ENCODE results near the gene STX16. TPM values are rescaled to one million over a fixed set of nuclear protein-coding genes. Genes with fewer than 3 reads are reported as not detected.

The STX16 gene
- total RNA-seq, 1 experiment from 2014 or later: 93.3 TPM

DNA sequence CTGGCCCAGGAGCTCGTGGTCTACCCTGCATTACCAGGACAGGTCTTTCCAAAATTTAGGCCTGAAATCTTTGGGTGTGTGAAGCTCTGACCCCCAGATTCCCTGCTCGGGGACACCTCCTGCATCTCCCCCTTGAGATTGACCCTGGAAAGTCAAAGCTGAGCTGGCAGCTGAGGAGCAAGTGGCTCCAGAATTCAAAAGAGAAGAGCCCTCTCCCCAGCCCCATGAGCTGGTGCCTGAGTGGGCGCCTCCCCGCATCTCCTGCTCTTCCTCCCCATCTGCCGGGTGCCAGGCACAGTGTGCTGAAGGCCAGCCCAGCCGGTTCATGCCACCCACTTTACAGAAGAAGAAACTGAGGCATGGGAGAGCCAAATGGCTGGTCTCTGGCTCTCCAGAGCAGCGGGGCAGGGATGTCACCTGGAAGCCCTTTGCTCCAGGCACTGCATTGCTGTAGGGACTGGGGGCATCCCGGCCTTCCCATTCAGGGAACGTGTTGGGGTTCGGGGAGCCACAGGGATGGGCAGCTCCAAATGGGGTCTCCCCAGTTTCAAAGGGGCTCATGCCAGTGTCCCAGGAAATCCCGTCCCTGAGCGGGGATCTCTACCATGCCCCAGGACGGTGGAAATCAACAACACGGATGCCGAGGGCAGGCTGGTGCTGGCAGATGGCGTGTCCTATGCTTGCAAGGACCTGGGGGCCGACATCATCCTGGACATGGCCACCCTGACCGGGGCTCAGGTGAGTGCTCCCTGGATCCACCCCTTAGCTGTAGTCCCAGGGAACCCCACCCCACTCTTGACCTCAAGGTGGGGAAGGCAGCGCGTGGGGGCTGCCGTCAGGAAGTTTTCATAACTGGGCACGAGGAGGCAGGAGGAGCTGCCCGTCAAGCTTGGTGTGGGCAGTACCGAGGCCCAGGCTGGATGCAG is 62.0 kb downstream of the STX16 start:
- Mint-ChIP-seq H3K27me3 (ENCODE audit: insufficient read depth, unreplicated experiment) (no peaks in the 10 kb centered on the region), H3K36me3 (ENCODE audit: insufficient read depth, unreplicated experiment) (no peaks in the 10 kb centered on the region), H3K4me1 (ENCODE audit: insufficient read depth, unreplicated experiment) (no peaks in the 10 kb centered on the region), H3K27ac (ENCODE audit: low read depth, unreplicated experiment) (no peak overlapping the region), H3K9me3 (ENCODE audit: unreplicated experiment) (no peaks in the 10 kb centered on the region), H3K4me3 (ENCODE audit: unreplicated experiment) (no peak overlapping the region)
- intact Hi-C loops (cut with micrococcal nuclease): no loop called here
- TF ChIP-seq, protein P1, sequence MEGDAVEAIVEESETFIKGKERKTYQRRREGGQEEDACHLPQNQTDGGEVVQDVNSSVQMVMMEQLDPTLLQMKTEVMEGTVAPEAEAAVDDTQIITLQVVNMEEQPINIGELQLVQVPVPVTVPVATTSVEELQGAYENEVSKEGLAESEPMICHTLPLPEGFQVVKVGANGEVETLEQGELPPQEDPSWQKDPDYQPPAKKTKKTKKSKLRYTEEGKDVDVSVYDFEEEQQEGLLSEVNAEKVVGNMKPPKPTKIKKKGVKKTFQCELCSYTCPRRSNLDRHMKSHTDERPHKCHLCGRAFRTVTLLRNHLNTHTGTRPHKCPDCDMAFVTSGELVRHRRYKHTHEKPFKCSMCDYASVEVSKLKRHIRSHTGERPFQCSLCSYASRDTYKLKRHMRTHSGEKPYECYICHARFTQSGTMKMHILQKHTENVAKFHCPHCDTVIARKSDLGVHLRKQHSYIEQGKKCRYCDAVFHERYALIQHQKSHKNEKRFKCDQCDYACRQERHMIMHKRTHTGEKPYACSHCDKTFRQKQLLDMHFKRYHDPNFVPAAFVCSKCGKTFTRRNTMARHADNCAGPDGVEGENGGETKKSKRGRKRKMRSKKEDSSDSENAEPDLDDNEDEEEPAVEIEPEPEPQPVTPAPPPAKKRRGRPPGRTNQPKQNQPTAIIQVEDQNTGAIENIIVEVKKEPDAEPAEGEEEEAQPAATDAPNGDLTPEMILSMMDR (IDR thresholded peaks at IDR 0.05; ENCODE audit: unreplicated experiment): no peak
- DNase-seq (ENCODE audit: unreplicated experiment): no peak
- CTCF ChIA-PET: no interaction called here
- BruUV-seq (replicated peaks): no TSS peak
- POLR2A ChIA-PET: no interaction called here

DNA sequence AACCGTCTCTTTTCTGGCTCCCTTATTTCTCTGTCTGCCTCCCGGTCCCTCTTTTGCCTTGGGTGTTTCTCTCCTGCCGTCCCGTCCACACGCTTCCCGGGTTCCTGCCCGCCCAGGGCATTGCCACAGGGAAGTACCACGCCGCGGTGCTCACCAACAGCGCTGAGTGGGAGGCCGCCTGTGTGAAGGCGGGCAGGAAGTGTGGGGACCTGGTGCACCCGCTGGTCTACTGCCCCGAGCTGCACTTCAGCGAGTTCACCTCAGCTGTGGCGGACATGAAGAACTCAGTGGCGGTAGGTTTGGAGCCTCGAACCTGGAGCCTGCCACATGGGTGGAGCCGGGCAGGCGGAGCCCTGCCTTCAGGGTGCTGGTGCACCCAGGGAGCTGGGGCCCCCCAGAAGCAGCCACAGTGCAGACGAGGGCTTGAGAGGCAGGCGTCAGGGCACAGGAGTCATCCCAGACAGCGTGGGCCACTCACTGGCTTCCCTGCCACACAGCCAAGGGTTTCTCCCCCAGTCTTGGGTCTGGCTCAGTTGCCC is 62.8 kb downstream of the STX16 start:
- no peak for DNase-seq (ENCODE audit: unreplicated experiment)
- POLR2A ChIA-PET: no interaction called here
- intact Hi-C loops (cut with micrococcal nuclease): no loop called here
- Mint-ChIP-seq H3K4me3 (ENCODE audit: unreplicated experiment) (no peak overlapping the region), H3K36me3 (ENCODE audit: insufficient read depth, unreplicated experiment) (no peaks in the 10 kb centered on the region), H3K4me1 (ENCODE audit: insufficient read depth, unreplicated experiment) (no peaks in the 10 kb centered on the region), H3K27me3 (ENCODE audit: insufficient read depth, unreplicated experiment) (no peaks in the 10 kb centered on the region), H3K9me3 (ENCODE audit: unreplicated experiment) (no peaks in the 10 kb centered on the region), H3K27ac (ENCODE audit: low read depth, unreplicated experiment) (no peak overlapping the region)
- no TSS peak for BruUV-seq (replicated peaks)
- TF ChIP-seq, protein P1 (IDR thresholded peaks at IDR 0.05; ENCODE audit: unreplicated experiment): no peak
- CTCF ChIA-PET: interaction anchor here (0.6 kb wide), 1 partner anchor 158 kb away, joined by 3 read pairs; no protein-coding TSS in a partner anchor

DNA sequence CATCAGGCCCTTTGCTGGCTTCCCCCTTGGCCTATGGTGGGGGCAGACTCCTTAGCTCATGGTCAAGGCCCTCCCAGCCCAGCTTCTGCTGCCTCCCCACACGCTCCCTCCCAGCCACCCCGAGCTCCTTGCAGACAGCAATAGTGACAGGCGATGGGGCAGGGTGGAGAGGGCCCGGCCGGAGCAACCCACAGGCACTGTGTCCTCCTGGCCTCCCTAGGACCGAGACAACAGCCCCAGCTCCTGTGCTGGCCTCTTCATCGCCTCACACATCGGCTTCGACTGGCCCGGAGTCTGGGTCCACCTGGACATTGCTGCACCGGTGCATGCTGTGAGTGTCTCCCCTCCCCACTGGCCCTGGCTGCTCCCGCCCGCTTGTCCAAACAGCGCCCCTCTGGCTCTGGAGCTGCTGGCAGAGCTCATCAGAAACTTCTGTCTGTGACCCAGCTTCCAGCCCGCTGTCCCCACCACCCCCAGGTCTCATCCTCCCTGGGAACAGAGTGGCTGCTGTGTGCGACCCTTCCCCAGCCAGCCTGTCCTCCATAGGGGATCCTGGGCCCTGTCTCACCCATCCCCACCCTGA is 63.3 kb downstream of the STX16 start:
- ChIA-PET CTCF (interaction anchor here (0.6 kb wide), 1 partner anchor 157 kb away, joined by 3 read pairs; no protein-coding TSS in a partner anchor), POLR2A (no interaction called here)
- TF ChIP-seq, protein P1 (IDR thresholded peaks at IDR 0.05; ENCODE audit: unreplicated experiment): no peak
- no peak overlapping the region for H3K27ac Mint-ChIP-seq (ENCODE audit: low read depth, unreplicated experiment)
- no peaks in the 10 kb centered on the region for H3K27me3 Mint-ChIP-seq (ENCODE audit: insufficient read depth, unreplicated experiment)
- no peaks in the 10 kb centered on the region for H3K36me3 Mint-ChIP-seq (ENCODE audit: insufficient read depth, unreplicated experiment)
- intact Hi-C loops (cut with micrococcal nuclease): no loop called here
- no peak overlapping the region for H3K4me3 Mint-ChIP-seq (ENCODE audit: unreplicated experiment)
- no peak for DNase-seq (ENCODE audit: unreplicated experiment)
- BruUV-seq (replicated peaks): no TSS peak
- H3K9me3 Mint-ChIP-seq (ENCODE audit: unreplicated experiment): no peaks in the 10 kb centered on the region
- H3K4me1 Mint-ChIP-seq (ENCODE audit: insufficient read depth, unreplicated experiment): no peaks in the 10 kb centered on the region

DNA sequence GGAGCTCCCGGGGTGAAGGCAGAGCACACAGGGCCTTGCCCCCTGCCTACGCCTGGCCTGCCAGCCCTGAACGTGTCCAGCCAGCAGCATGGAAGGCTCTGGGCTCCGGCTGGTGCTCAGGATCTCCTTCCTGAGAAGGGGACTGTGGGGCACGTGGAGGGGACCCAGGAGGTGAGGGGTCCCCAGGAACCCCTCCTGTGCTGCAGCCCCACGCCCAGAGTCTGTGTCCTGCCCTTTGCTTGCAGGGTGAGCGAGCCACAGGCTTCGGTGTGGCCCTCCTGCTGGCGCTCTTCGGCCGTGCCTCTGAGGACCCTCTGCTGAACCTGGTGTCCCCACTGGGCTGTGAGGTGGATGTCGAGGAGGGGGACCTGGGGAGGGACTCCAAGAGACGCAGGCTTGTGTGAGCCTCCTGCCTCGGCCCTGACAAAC is 63.9 kb downstream of the STX16 start:
- intact Hi-C loops (cut with micrococcal nuclease): no loop called here
- ChIA-PET CTCF (no interaction called here), POLR2A (no interaction called here)
- no peak overlapping the region for H3K27ac Mint-ChIP-seq (ENCODE audit: low read depth, unreplicated experiment)
- DNase-seq (ENCODE audit: unreplicated experiment): no peak
- no peaks in the 10 kb centered on the region for H3K4me1 Mint-ChIP-seq (ENCODE audit: insufficient read depth, unreplicated experiment)
- H3K36me3 Mint-ChIP-seq (ENCODE audit: insufficient read depth, unreplicated experiment): no peaks in the 10 kb centered on the region
- no TSS peak for BruUV-seq (replicated peaks)
- H3K27me3 Mint-ChIP-seq (ENCODE audit: insufficient read depth, unreplicated experiment): no peaks in the 10 kb centered on the region
- TF ChIP-seq, protein P1 (IDR thresholded peaks at IDR 0.05; ENCODE audit: unreplicated experiment): no peak
- no peak overlapping the region for H3K4me3 Mint-ChIP-seq (ENCODE audit: unreplicated experiment)
- no peaks in the 10 kb centered on the region for H3K9me3 Mint-ChIP-seq (ENCODE audit: unreplicated experiment)

Data from MCF 10A (cell line).